GM19397 (cell line): ENCODE results near the gene AIP.

ENCODE experiments used
- ATAC-seq: cut with Tn5 transposase; IDR thresholded peaks from one replicate; pipeline ENCODE4 v1.9.1; 2021; ENCODE audit warnings: mild to moderate bottlenecking, moderate library complexity; ENCODE audit not compliant: unreplicated experiment

The AIP gene

GRCh38 chr11:67525275-67525976, 42.6 kb downstream of the AIP start:
- no peak for ATAC-seq

- ATAC-seq, result no peak
Measured at GRCh38 chr11:67528376-67528775, 45.5 kb downstream of the AIP start.

- ATAC-seq, result no peak
Measured at GRCh38 chr11:67530282-67530592, 47.4 kb downstream of the AIP start.

- ATAC-seq, result no peak
Measured at GRCh38 chr11:67532889-67533288, 50.1 kb downstream of the AIP start.

GRCh38 chr11:67534070-67534679, 51.3 kb downstream of the AIP start:
- ATAC-seq, result no peak

- no peak for ATAC-seq
Measured at GRCh38 chr11:67535561-67535960, 52.7 kb downstream of the AIP start.

GRCh38 chr11:67538306-67538705, 55.5 kb downstream of the AIP start:
- no peak for ATAC-seq

GRCh38 chr11:67538823-67539505, 56.1 kb downstream of the AIP start:
- ATAC-seq, result no peak

GRCh38 chr11:67539550-67539949, 56.7 kb downstream of the AIP start:
- no peak for ATAC-seq
